ENCODE measurements around the gene SEC61B. TPM values are rescaled to one million over a fixed set of nuclear protein-coding genes. Genes with fewer than 3 reads are reported as not detected.

The SEC61B gene
- total and polyA plus RNA-seq, 10 of the 15 experiments (the other 5 are each of a cell fraction or from before 2014, with no cell fraction given), result 108 to 747 (median 301) TPM

DNA sequence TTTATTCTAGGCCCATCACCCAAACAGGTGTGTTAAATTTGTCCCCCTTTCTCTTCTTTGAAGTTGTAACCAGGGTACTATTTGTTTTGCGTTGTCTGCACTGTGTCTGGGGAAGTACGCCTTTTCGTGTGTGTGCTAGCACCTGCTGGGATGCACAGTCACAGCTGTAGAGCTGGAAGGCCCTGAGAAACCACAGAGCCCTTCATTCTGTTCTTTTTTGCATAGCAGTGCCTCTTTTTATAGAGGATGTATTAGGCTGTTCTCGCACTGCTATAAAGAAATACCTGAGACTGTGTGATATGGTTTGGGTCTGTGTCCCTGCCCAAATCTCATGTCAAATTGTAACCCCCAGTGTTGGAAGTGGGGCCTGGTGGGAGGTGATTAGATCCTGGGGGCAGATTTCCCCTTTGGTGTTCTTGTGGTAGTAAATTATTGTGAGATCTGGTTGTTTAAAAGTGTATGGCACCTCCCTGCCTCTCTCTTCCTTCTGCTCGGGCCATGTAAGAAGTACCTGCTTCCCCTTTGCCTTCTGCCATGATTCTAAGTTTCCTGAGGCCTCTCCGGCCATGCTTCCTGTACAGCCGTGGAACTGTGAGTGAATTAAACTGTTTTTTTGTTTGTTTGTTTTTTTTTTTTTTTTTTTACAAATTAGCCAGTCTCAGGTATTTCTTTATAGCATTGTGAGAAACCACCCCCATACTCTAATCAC, 14.0 kb downstream of the SEC61B start (continued):
- TF ChIP-seq, protein P1, sequence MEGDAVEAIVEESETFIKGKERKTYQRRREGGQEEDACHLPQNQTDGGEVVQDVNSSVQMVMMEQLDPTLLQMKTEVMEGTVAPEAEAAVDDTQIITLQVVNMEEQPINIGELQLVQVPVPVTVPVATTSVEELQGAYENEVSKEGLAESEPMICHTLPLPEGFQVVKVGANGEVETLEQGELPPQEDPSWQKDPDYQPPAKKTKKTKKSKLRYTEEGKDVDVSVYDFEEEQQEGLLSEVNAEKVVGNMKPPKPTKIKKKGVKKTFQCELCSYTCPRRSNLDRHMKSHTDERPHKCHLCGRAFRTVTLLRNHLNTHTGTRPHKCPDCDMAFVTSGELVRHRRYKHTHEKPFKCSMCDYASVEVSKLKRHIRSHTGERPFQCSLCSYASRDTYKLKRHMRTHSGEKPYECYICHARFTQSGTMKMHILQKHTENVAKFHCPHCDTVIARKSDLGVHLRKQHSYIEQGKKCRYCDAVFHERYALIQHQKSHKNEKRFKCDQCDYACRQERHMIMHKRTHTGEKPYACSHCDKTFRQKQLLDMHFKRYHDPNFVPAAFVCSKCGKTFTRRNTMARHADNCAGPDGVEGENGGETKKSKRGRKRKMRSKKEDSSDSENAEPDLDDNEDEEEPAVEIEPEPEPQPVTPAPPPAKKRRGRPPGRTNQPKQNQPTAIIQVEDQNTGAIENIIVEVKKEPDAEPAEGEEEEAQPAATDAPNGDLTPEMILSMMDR (IDR thresholded peaks at IDR 0.05 in 2 of 3, conservative IDR thresholded peaks at IDR 0.05 in 1 of 3; ENCODE audit: control insufficient read depth in 2 of 3, extremely low read depth in 1 of 3, insufficient read depth in 1 of 3, low read depth in 3 of 3, low read length in 3 of 3), result no peak
- TF ChIP-seq CREM (IDR thresholded peaks at IDR 0.05; ENCODE audit: low read depth) (peak; percentile 89), DPF2 (IDR thresholded peaks at IDR 0.05) (peak; percentile 85), ETV6 (conservative IDR thresholded peaks at IDR 0.05 in 1 of 2, IDR thresholded peaks at IDR 0.05 in 1 of 2; ENCODE audit: borderline replicate concordance in 1 of 2, low read depth in 1 of 2) (0 out of 4 replicates have a peak, but pooled peaks of 1 of the 2 experiments have one; percentile 42), RUNX3 (IDR thresholded peaks at IDR 0.05; ENCODE audit: low read length) (peak; percentile 98), TCF7 (IDR thresholded peaks at IDR 0.05; ENCODE audit: borderline replicate concordance) (peak; percentile 85), BHLHE40 (IDR thresholded peaks at IDR 0.05; ENCODE audit: borderline replicate concordance in 1 of 2, low read depth in 2 of 2, low read length in 1 of 2) (peak; percentile 74 to 81), TCF12 (IDR thresholded peaks at IDR 0.05; ENCODE audit: low read depth, low read length) (peak; percentile 99), CHD1 (IDR thresholded peaks at IDR 0.05; ENCODE audit: low read depth, low read length) (no peak), ZNF217 (IDR thresholded peaks at IDR 0.05) (no peak), BCL11A (IDR thresholded peaks at IDR 0.05; ENCODE audit: low read depth, low read length) (peak; percentile 90), JUND (IDR thresholded peaks at IDR 0.05; ENCODE audit: low read depth, low read length) (no peak), SREBF1 (IDR thresholded peaks at IDR 0.05; ENCODE audit: low read length) (no peak), CEBPB (IDR thresholded peaks at IDR 0.05; ENCODE audit: borderline replicate concordance in 1 of 2, low read depth in 2 of 2, low read length in 2 of 2) (no peak), PML (IDR thresholded peaks at IDR 0.05; ENCODE audit: low read length) (peak; percentile 65; the same call in 1 of the 2 replicates), SRF (IDR thresholded peaks at IDR 0.05; ENCODE audit: low read depth in 2 of 2, low read length in 2 of 2) (no peak)
- TF ChIP-seq, protein P2, sequence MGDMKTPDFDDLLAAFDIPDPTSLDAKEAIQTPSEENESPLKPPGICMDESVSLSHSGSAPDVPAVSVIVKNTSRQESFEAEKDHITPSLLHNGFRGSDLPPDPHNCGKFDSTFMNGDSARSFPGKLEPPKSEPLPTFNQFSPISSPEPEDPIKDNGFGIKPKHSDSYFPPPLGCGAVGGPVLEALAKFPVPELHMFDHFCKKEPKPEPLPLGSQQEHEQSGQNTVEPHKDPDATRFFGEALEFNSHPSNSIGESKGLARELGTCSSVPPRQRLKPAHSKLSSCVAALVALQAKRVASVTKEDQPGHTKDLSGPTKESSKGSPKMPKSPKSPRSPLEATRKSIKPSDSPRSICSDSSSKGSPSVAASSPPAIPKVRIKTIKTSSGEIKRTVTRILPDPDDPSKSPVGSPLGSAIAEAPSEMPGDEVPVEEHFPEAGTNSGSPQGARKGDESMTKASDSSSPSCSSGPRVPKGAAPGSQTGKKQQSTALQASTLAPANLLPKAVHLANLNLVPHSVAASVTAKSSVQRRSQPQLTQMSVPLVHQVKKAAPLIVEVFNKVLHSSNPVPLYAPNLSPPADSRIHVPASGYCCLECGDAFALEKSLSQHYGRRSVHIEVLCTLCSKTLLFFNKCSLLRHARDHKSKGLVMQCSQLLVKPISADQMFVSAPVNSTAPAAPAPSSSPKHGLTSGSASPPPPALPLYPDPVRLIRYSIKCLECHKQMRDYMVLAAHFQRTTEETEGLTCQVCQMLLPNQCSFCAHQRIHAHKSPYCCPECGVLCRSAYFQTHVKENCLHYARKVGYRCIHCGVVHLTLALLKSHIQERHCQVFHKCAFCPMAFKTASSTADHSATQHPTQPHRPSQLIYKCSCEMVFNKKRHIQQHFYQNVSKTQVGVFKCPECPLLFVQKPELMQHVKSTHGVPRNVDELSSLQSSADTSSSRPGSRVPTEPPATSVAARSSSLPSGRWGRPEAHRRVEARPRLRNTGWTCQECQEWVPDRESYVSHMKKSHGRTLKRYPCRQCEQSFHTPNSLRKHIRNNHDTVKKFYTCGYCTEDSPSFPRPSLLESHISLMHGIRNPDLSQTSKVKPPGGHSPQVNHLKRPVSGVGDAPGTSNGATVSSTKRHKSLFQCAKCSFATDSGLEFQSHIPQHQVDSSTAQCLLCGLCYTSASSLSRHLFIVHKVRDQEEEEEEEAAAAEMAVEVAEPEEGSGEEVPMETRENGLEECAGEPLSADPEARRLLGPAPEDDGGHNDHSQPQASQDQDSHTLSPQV (IDR thresholded peaks at IDR 0.05), result no peak
- TF ChIP-seq, protein P3, sequence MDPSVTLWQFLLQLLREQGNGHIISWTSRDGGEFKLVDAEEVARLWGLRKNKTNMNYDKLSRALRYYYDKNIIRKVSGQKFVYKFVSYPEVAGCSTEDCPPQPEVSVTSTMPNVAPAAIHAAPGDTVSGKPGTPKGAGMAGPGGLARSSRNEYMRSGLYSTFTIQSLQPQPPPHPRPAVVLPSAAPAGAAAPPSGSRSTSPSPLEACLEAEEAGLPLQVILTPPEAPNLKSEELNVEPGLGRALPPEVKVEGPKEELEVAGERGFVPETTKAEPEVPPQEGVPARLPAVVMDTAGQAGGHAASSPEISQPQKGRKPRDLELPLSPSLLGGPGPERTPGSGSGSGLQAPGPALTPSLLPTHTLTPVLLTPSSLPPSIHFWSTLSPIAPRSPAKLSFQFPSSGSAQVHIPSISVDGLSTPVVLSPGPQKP (IDR thresholded peaks at IDR 0.05; ENCODE audit: low read depth, low read length), result no peak
- TF ChIP-seq, protein P4, sequence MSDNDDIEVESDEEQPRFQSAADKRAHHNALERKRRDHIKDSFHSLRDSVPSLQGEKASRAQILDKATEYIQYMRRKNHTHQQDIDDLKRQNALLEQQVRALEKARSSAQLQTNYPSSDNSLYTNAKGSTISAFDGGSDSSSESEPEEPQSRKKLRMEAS (IDR thresholded peaks at IDR 0.05; ENCODE audit: low read depth, low read length), result no peak
- TF ChIP-seq, protein P5, sequence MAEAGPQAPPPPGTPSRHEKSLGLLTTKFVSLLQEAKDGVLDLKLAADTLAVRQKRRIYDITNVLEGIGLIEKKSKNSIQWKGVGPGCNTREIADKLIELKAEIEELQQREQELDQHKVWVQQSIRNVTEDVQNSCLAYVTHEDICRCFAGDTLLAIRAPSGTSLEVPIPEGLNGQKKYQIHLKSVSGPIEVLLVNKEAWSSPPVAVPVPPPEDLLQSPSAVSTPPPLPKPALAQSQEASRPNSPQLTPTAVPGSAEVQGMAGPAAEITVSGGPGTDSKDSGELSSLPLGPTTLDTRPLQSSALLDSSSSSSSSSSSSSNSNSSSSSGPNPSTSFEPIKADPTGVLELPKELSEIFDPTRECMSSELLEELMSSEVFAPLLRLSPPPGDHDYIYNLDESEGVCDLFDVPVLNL (IDR thresholded peaks at IDR 0.05; ENCODE audit: low read depth, low read length), result no peak

Measured in GM12878 (cell line).